ENCODE results near the gene KASH5. TPM values are rescaled to one million over a fixed set of nuclear protein-coding genes. Genes with fewer than 3 reads are reported as not detected.

KASH5 gene
- total RNA-seq, 1 experiment from 2014 or later: 0.37 TPM

DNA sequence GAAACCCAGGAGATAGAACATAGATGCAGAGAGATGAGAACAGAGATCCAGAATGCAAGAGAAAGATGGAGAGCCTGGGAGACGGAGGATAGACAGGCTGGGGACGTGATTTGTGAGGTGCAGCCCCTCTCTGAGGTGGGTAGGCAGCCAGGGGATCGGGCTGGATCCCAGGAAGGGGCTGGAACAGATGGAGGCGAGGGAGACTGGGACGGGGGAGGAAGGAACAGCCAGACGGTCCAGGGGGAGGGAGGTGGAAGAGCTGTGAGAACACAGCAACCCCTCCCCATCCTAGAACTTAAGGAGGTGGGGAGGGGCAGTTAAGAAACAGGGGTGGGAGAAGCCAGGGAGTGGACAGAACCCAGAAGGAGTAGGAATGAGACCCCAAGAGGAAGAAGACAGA lies 50.2 kb downstream of the KASH5 start:
- Histone ChIP-seq H3K4me1 (ENCODE audit: insufficient read depth, low read length, poor library complexity, severe bottlenecking) (peaks cover 12% of the 10 kb centered on the region), H3K27me3 (replicated peaks; ENCODE audit: insufficient read depth, low read depth, low read length, poor library complexity) (peaks cover 36% of the 10 kb centered on the region)
- CTCF ChIA-PET: no interaction called here

DNA sequence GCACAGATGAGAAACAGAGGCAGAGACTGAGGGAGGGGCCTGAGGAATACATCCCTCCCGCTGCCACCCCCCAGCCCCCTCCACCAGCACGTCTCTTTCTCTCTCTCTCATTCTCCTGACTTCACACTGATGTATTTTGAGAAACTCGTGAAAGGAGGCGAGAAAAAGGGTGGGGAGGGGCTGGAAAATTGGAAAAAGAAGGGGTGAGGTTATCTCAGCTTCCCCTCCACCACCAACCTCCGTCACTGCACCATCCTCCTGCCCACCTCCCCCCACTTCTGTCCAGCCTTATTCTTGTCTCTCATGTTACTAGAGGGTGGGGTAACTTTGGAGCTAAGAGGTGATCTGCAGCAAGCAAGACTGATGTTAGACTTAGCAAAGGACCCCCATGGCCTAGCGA lies 51.8 kb downstream of the KASH5 start:
- POLR2A ChIA-PET (ENCODE audit: low non-redundant PET): no interaction called here
- Histone ChIP-seq H3K4me3 (ENCODE audit: low read depth, low read length, poor library complexity, severe bottlenecking) (no peak overlapping the region), H3K27me3 (replicated peaks; ENCODE audit: insufficient read depth, low read depth, low read length, poor library complexity) (peaks cover 36% of the 10 kb centered on the region), H3K4me1 (ENCODE audit: insufficient read depth, low read length, poor library complexity, severe bottlenecking) (peaks cover 12% of the 10 kb centered on the region), H3K27ac (ENCODE audit: low read depth, low read length, poor library complexity, severe bottlenecking) (no peak overlapping the region), H3K36me3 (ENCODE audit: insufficient read depth, low read length, poor library complexity, severe bottlenecking) (no peaks in the 10 kb centered on the region), H3K9me3 (ENCODE audit: low read depth, low read length, poor library complexity, severe bottlenecking) (no peaks in the 10 kb centered on the region)
- no peak for DNase-seq (ENCODE audit: low spot score)
- TF ChIP-seq EZH2 (IDR thresholded peaks at IDR 0.05; ENCODE audit: borderline replicate concordance, low read depth, low read length, poor library complexity, severe bottlenecking): no peak
- TF ChIP-seq, protein P1, sequence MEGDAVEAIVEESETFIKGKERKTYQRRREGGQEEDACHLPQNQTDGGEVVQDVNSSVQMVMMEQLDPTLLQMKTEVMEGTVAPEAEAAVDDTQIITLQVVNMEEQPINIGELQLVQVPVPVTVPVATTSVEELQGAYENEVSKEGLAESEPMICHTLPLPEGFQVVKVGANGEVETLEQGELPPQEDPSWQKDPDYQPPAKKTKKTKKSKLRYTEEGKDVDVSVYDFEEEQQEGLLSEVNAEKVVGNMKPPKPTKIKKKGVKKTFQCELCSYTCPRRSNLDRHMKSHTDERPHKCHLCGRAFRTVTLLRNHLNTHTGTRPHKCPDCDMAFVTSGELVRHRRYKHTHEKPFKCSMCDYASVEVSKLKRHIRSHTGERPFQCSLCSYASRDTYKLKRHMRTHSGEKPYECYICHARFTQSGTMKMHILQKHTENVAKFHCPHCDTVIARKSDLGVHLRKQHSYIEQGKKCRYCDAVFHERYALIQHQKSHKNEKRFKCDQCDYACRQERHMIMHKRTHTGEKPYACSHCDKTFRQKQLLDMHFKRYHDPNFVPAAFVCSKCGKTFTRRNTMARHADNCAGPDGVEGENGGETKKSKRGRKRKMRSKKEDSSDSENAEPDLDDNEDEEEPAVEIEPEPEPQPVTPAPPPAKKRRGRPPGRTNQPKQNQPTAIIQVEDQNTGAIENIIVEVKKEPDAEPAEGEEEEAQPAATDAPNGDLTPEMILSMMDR (conservative IDR thresholded peaks at IDR 0.05; ENCODE audit: low read depth, low read length): no peak
- CTCF ChIA-PET: interaction anchor here (0.6 to 1.1 kb wide), 2 partner anchors 48 to 326 kb away, joined by 3 read pairs; partner anchors contain the start of gene LIN7B
- intact Hi-C loops (cut with micrococcal nuclease; ENCODE audit: unreplicated experiment): loop anchor here (5.0 kb wide), 2 partner anchors 213 to 343 kb away; no protein-coding TSS in a partner anchor
- BruUV-seq (replicated peaks): no TSS peak

More for the DNA sequence above, 50.2 kb downstream of the KASH5 start:
- Histone ChIP-seq H3K36me3 (ENCODE audit: insufficient read depth, low read length, poor library complexity, severe bottlenecking) (no peaks in the 10 kb centered on the region), H3K27ac (ENCODE audit: low read depth, low read length, poor library complexity, severe bottlenecking) (no peak overlapping the region), H3K4me3 (ENCODE audit: low read depth, low read length, poor library complexity, severe bottlenecking) (no peak overlapping the region), H3K9me3 (ENCODE audit: low read depth, low read length, poor library complexity, severe bottlenecking) (no peaks in the 10 kb centered on the region)
- POLR2A ChIA-PET (ENCODE audit: low non-redundant PET): no interaction called here
- BruUV-seq (replicated peaks): no TSS peak
- DNase-seq (ENCODE audit: low spot score): no peak
- no peak for TF ChIP-seq EZH2 (IDR thresholded peaks at IDR 0.05; ENCODE audit: borderline replicate concordance, low read depth, low read length, poor library complexity, severe bottlenecking)
- TF ChIP-seq, protein P1 (conservative IDR thresholded peaks at IDR 0.05; ENCODE audit: low read depth, low read length): no peak
- intact Hi-C loops (cut with micrococcal nuclease; ENCODE audit: unreplicated experiment): no loop called here

DNA sequence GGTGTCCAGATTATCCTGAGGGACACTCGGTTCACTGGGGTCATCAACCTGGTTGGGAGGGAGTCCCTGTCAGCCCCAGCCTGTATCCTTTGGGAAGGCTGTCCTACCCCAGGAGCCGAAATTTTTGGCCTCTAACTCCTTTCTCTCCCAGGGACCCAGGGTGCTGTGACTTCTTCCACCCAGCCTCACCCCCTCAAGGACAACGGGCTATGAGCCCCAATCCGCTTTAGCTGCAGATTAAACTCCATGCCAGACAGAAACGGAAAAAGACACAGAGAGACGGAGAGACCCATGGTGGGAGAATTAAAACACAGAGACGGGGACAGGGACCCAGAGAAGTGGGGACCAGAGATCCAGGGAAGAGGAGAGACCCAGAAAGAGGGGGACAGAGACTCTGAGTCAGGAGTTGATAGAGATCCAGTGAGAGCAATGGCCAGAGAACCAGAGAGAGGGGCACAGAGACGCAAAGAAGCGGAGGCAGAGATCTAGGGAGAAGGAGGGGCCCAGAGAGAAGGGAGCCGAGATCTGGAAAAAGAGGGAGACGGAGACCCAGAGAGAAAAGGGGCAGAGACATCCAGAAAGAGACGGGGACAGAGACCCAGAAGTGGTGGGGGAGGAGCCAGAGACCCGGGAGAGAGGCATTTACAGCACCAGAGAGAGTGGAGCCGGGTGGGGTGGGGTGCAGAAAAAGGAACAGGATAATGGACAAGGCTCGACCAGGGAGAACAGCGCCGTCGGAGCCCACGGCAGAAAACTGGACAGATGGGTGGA lies 52.6 kb downstream of the KASH5 start:
- no peaks in the 10 kb centered on the region for H3K36me3 ChIP-seq (ENCODE audit: insufficient read depth, low read length, poor library complexity, severe bottlenecking)
- ChIA-PET CTCF (interaction anchor here (0.7 to 1.1 kb wide), 2 partner anchors 9 to 49 kb away, joined by 3 read pairs; no protein-coding TSS in a partner anchor), POLR2A (ENCODE audit: low non-redundant PET) (no interaction called here)
- peaks cover 36% of the 10 kb centered on the region for H3K27me3 ChIP-seq (replicated peaks; ENCODE audit: insufficient read depth, low read depth, low read length, poor library complexity)
- no peak overlapping the region for H3K27ac ChIP-seq (ENCODE audit: low read depth, low read length, poor library complexity, severe bottlenecking)
- no peaks in the 10 kb centered on the region for H3K9me3 ChIP-seq (ENCODE audit: low read depth, low read length, poor library complexity, severe bottlenecking)
- intact Hi-C loops (cut with micrococcal nuclease; ENCODE audit: unreplicated experiment): loop anchor here (5.0 kb wide), 2 partner anchors 213 to 343 kb away; no protein-coding TSS in a partner anchor
- no peak for DNase-seq (ENCODE audit: low spot score)
- H3K4me1 ChIP-seq (ENCODE audit: insufficient read depth, low read length, poor library complexity, severe bottlenecking): peaks cover 12% of the 10 kb centered on the region
- H3K4me3 ChIP-seq (ENCODE audit: low read depth, low read length, poor library complexity, severe bottlenecking): peak overlapping the region; percentile 68
- TF ChIP-seq, protein P1 (conservative IDR thresholded peaks at IDR 0.05; ENCODE audit: low read depth, low read length): no peak
- no peak for TF ChIP-seq EZH2 (IDR thresholded peaks at IDR 0.05; ENCODE audit: borderline replicate concordance, low read depth, low read length, poor library complexity, severe bottlenecking)
- BruUV-seq (replicated peaks): no TSS peak

All from A673 (cell line).